HG03066 (cell line): ENCODE data around the gene INPPL1.

ENCODE experiments used
- ATAC-seq: cut with Tn5 transposase; IDR thresholded peaks from one replicate; pipeline ENCODE4 v1.9.1; 2021; ENCODE audit warnings: low read depth; ENCODE audit not compliant: unreplicated experiment

Gene INPPL1

DNA sequence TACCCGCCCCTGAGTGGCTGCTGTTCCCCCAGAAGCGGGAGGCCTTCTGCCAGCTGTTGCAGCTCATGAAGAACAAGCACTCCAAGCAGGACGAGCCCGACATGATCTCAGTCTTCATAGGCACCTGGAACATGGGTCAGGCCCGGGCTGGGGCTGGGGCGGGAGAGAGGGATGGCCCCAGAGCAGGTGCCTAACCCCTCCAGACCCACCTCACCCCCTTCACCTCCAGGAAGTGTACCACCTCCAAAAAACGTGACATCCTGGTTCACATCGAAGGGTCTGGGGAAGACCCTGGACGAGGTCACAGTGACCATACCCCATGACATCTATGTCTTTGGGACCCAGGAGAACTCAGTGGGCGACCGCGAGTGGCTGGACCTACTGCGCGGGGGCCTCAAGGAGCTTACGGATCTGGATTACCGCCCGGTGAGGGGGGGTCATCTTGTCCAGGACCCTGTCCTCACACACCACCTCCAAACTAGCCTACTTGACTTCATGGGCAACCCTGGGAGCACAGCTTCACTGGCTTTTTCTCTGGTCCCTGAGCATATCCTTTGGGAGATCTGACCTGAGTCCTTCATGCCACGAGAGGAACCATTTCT, 6.3 kb downstream of the INPPL1 start:
- no peak for ATAC-seq

DNA sequence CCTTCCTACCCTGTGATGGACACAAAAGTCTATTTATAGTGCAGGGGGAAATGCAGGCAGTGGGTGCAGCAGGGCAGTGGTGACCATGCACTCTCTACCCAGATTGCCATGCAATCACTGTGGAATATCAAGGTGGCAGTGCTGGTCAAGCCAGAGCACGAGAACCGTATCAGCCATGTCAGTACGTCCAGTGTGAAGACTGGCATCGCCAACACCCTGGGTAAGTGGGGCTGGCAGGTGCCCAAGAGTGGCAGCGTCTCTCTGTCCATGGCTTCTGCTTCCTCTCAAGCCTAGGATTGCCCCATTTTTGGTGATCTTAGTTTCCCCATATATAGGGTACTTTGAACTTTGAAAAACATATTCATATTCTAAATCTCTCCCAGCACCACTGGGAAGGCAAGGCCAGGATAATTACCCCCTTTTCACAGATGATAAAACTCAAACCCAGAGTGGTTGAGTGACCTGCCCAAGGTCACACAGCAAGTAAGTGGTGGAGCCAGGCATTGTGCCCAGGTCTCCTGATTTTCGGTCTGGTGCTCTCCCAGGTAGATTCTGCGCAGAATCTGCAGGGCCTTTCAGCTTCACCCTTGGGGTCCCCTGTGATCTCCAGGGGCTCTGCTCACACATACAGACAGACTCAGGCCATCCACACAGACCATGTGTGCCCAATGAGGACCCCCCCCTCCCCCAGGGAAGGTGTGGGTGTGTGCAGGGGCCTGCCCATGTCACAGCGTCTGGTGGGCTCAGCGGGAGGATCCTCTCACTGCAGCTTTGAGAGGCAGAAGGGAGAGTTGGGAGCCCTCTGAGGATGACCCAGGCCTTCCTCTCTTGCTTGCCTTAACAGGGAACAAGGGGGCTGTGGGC, 7.1 kb downstream of the INPPL1 start:
- ATAC-seq: no peak

DNA sequence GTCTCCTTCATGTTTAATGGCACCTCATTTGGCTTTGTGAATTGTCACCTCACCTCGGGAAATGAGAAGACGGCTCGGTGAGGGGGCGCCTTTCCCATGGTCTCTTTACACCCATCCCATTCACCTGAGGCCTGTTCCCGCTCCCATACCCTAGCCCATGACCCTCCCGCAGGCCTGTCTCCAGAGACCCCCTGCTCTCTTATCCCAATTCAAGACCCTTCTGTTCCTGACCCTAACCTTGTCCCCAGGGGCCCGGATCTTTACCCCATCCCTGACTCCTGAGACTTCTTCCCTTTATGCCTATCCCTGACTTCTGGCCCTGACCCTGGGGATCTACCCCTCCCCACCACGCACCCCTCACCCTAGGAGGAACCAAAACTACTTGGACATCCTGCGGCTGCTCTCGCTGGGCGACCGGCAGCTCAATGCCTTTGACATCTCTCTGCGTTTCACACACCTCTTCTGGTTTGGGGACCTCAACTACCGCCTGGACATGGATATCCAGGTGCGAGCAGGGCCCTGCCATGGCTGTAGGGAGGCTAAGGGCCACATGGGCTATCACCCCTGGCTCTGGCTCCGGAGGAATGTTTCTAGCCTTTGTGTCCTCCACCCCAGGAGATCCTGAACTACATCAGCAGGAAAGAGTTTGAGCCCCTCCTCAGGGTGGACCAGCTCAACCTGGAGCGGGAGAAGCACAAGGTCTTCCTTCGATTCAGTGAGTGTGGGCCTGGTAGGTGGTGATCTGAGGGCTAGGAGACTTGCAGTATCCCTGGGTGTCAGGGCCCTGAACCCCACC, 7.9 kb downstream of the INPPL1 start:
- ATAC-seq: no peak

DNA sequence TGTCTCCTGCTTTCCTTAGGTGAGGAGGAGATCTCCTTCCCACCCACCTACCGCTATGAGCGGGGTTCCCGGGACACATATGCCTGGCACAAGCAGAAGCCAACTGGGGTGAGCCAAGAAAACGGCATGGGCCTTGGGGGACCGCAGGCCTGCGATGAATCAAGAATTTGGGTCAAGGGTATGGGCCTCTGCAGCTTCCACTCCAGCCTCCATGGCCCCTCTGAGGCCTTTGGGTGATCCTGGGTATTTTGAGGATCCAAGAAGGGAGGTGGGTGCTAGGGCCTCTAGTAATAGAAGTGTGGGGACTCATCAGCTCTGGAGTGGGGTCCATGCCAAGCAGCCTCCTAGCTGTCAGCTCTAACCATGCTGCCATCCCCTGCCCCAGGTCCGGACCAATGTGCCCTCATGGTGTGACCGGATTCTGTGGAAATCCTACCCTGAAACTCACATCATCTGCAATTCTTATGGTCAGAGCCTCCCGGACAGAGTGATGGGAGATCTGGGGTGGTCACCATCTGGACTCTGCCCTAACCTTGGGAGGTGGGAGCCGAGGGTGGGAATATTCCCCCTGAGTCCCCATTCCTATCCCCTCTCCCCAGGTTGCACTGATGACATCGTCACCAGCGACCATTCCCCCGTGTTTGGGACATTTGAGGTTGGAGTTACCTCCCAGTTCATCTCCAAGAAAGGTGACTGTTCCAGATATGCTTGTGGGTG, 8.6 kb downstream of the INPPL1 start:
- no peak for ATAC-seq

- no peak for ATAC-seq
Observed at GRCh38 chr11:72233773-72234513, 9.4 kb downstream of the INPPL1 start.

GRCh38 chr11:72234514-72234830, 9.9 kb downstream of the INPPL1 start:
- ATAC-seq: no peak

GRCh38 chr11:72234920-72235319, 10.4 kb downstream of the INPPL1 start:
- ATAC-seq: no peak

DNA sequence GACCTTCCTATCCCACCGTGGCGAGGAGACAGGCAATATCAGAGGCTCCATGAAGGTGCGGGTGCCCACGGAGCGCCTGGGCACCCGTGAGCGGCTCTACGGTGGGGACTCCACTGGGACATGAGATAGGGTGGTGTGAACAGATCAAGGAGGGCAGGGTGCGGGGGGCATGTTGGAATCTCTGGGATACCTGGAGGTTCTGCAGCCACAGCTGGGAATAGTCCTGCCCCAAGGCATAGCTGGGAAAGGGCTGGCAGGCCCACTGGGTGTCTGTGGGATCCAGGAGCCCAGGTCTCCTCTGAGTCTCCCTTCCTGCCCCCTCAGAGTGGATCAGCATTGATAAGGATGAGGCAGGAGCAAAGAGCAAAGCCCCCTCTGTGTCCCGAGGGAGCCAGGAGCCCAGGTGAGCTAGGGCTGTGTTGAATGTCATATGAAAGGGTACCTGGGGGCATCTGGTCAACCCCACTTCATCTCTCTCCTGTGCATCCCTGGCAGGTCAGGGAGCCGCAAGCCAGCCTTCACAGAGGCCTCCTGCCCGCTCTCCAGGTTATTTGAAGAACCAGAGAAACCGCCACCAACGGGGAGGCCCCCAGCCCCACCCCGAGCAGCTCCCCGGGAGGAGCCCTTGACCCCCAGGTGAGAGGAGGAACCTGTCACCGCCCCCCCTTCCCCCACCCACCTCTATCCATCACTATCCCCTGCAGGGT, 10.9 kb downstream of the INPPL1 start:
- ATAC-seq: no peak

- no peak for ATAC-seq
Observed at GRCh38 chr11:72236083-72236697, 11.6 kb downstream of the INPPL1 start.

DNA sequence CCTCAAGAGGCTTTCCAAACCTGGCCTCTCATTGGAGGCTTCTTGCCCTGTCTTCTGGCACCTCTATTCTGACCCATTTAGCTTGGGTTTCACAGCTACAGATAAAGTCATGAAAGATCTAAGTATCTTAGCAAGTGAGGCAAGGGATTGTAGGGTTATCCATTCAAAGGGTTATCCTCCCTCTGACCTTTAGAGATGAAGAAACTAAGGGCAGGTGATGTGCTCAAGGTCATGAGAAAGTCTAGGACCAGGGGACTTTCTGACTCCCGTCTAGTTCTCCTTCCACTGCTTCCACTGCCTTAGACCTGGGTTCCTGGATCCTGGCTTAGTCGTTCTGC, 12.2 kb downstream of the INPPL1 start:
- no peak for ATAC-seq

- no peak for ATAC-seq
Observed at GRCh38 chr11:72237112-72237931, 12.8 kb downstream of the INPPL1 start.

DNA sequence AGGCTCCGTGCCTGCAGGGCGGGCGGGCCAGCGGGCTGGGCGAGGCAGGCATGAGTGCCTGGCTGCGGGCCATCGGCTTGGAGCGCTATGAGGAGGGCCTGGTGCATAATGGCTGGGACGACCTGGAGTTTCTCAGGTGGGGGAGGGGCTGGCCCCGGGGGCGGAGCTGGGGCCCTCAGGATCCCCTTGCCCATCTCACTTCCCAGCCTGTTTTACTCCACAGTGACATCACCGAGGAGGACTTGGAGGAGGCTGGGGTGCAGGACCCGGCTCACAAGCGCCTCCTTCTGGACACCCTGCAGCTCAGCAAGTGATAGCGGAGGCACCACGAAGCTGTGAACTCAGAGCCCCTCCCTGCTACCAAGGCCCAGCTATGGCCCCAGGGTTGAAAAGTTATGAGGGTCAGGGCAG, 13.5 kb downstream of the INPPL1 start:
- ATAC-seq: no peak

GRCh38 chr11:72238492-72239312, 14.1 kb downstream of the INPPL1 start:
- no peak for ATAC-seq

GRCh38 chr11:72239313-72239848, 14.8 kb downstream of the INPPL1 start:
- ATAC-seq: no peak

DNA sequence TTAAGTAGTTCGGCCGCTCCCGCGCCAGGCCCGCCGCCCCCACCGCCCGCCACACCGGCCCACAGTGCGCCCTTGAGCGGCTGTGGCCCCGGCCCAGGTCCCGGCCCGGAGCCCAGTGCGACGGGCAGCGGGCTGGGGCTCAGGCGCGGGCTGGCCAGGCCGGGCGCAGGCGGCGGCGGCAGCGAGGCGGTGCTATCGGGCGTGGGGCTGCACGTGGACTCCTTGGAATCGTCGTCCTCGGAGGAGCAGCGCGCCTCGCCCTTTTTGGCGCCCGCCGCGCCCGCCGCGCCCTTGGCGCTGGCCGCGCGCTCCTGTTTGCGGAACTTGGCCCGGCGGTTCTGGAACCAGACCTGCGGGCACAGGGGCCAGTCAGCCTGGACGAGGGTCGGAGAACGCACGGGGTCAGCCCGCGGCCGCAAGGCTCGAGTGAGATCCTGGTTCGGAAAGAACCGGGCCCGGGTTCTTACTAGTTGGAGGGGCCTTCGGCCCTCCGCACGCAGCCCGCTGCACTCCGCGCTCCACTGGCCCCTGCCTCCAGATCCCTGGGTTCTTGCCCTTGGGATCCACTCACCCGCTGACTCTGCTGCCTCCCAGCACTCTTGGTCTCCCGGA, 15.4 kb downstream of the INPPL1 start:
- no peak for ATAC-seq

GRCh38 chr11:72240461-72241290, 16.1 kb downstream of the INPPL1 start:
- ATAC-seq: no peak
